ENCODE measurements around the gene GID8. TPM values are rescaled to one million over a fixed set of nuclear protein-coding genes. Genes with fewer than 3 reads are reported as not detected.

GID8 gene
- total and polyA plus RNA-seq, 8 donors, result 10.8 to 39.3 (median 15.5) TPM

GRCh38 chr20:62987114-62987513 is 49.2 kb downstream of the GID8 start:
- Histone ChIP-seq H3K4me1 (no peaks in the 10 kb centered on the region), H3K27ac (no peak overlapping the region), H3K27me3 (peaks cover 0 to 87% (median 29%) of the 10 kb centered on the region in 3 donors), H3K9me3 (no peaks in the 10 kb centered on the region), H3K36me3 (no peaks in the 10 kb centered on the region), H3K4me3 (no peak overlapping the region)
- intact Hi-C loops (cut with DNase I; ENCODE audit: low total_unique reads), result no loop called here
- 43 to 59% (median 55%) methylated on average over 10 of the region's 10 CpGs for WGBS, 5 donors
- TF ChIP-seq EP300 (IDR thresholded peaks at IDR 0.05), result no peak
- TF ChIP-seq POLR2A (IDR thresholded peaks at IDR 0.05), result no peak
- no peak for TF ChIP-seq CTCF (IDR thresholded peaks at IDR 0.05)
- no peak for TF ChIP-seq POLR2AphosphoS5 (IDR thresholded peaks at IDR 0.05)
- no peak for DNase-seq

- 54 to 59% (median 55%) methylated on average over 11 of the region's 11 CpGs for WGBS, 5 donors
Observed at GRCh38 chr20:62989201-62989601, 51.3 kb downstream of the GID8 start.

GRCh38 chr20:62990306-62990825 is 52.4 kb downstream of the GID8 start:
- intact Hi-C loops (cut with DNase I; ENCODE audit: low total_unique reads), result no loop called here
- peaks cover 0 to 86% (median 24%) of the 10 kb centered on the region in 3 donors for H3K27me3 ChIP-seq
- no peak for DNase-seq

More at GRCh38 chr20:62989201-62989601, 51.3 kb downstream of the GID8 start:
- Histone ChIP-seq H3K36me3 (no peaks in the 10 kb centered on the region), H3K4me1 (no peaks in the 10 kb centered on the region), H3K4me3 (no peak overlapping the region), H3K9me3 (no peaks in the 10 kb centered on the region), H3K27ac (no peak overlapping the region), H3K27me3 (peaks cover 0 to 85% (median 29%) of the 10 kb centered on the region in 3 donors)
- DNase-seq, result no peak
- intact Hi-C loops (cut with DNase I; ENCODE audit: low total_unique reads), result no loop called here
- TF ChIP-seq CTCF (IDR thresholded peaks at IDR 0.05) (no peak), EP300 (IDR thresholded peaks at IDR 0.05) (no peak), POLR2A (IDR thresholded peaks at IDR 0.05) (no peak), POLR2AphosphoS5 (IDR thresholded peaks at IDR 0.05) (no peak)

GRCh38 chr20:62991196-62991807 is 53.4 kb downstream of the GID8 start:
- WGBS, 5 donors, result 63 to 70% (median 68%) methylated on average over 13 of the region's 13 CpGs
- TF ChIP-seq POLR2AphosphoS5 (IDR thresholded peaks at IDR 0.05) (no peak), EP300 (IDR thresholded peaks at IDR 0.05) (no peak), POLR2A (IDR thresholded peaks at IDR 0.05) (no peak), CTCF (IDR thresholded peaks at IDR 0.05) (no peak)
- Histone ChIP-seq H3K4me3 (no peak overlapping the region), H3K36me3 (no peaks in the 10 kb centered on the region), H3K27me3 (peaks cover 0 to 86% (median 33%) of the 10 kb centered on the region in 3 donors), H3K27ac (no peak overlapping the region), H3K4me1 (no peaks in the 10 kb centered on the region), H3K9me3 (no peaks in the 10 kb centered on the region)
- intact Hi-C loops (cut with DNase I; ENCODE audit: low total_unique reads), result no loop called here
- DNase-seq, result no peak

More at GRCh38 chr20:62990306-62990825, 52.4 kb downstream of the GID8 start:
- 68 to 75% (median 69%) methylated on average over 18 to 22 of the region's 22 CpGs for WGBS, 5 donors
- no peak for TF ChIP-seq EP300 (IDR thresholded peaks at IDR 0.05)
- TF ChIP-seq CTCF (IDR thresholded peaks at IDR 0.05), result no peak
- H3K36me3 ChIP-seq, result no peaks in the 10 kb centered on the region
- H3K4me1 ChIP-seq, result no peaks in the 10 kb centered on the region
- H3K4me3 ChIP-seq, result no peak overlapping the region
- H3K27ac ChIP-seq, result no peak overlapping the region
- H3K9me3 ChIP-seq, result no peaks in the 10 kb centered on the region
